BLaER1 treated with 17β-estradiol and CSF1 and Interleukin-3, amounts not matched to agents 10 nM and 100 nM (cell line): Measurements from ENCODE around the gene SF3B5.
"Not testable (repeated sequence)": the region's sequence is repeated elsewhere in the genome, so short reads cannot be mapped to it uniquely, and the experiment has no call there.

Experiments
- H3K27ac ChIP-seq, 11 experiments: shearing (Covaris generic); formaldehyde crosslinking; 2 replicates each; pipeline ENCODE4 v1.8.1; 2022
- H3K27me3 ChIP-seq, 11 experiments: shearing (Covaris generic); formaldehyde crosslinking; 2 replicates each; pipeline ENCODE4 v1.8.1; 2022
- H3K36me3 ChIP-seq, 11 experiments: shearing (Covaris generic); formaldehyde crosslinking; 2 replicates each; pipeline ENCODE4 v1.8.1; 2022
- H3K4me1 ChIP-seq, 10 experiments: shearing (Covaris generic); formaldehyde crosslinking; 2 replicates each; pipeline ENCODE4 v1.8.1; 2022
- H3K4me2 ChIP-seq, 11 experiments: shearing (Covaris generic); formaldehyde crosslinking; 2 replicates each; pipeline ENCODE4 v1.8.1; 2022
- H3K4me3 ChIP-seq, 10 experiments: shearing (Covaris generic); formaldehyde crosslinking; 2 replicates each; pipeline ENCODE4 v1.8.1; 2022
- H3K9ac ChIP-seq, 11 experiments: shearing (Covaris generic); formaldehyde crosslinking; 2 replicates each; pipeline ENCODE4 v1.8.1; 2022
- H3K9me3 ChIP-seq, 11 experiments: shearing (Covaris generic); formaldehyde crosslinking; replicated peaks in 1 of 11; 2 replicates each; pipeline ENCODE4 v1.8.1; 2022
- H4K20me1 ChIP-seq, 11 experiments: shearing (Covaris generic); formaldehyde crosslinking; 2 replicates each; pipeline ENCODE4 v1.8.1; 2022
- Cebpa-rat ChIP-seq, 11 experiments: shearing (Covaris generic); IDR thresholded peaks; 2 replicates each; pipeline ENCODE4 v1.8.1; 2022

The SF3B5 gene

GRCh38 chr6:144093236-144093635 is 2.1 kb downstream of the SF3B5 start:
- peaks cover 0 to 6% (median 0%) of the 10 kb centered on the region in 11 experiments; a peak in 7 of 22 replicates for H3K36me3 ChIP-seq
- H3K4me3 ChIP-seq = peak overlapping the region in 5 of 10 experiments; percentile 88 to 95 (median 92); a peak in 5 of 20 replicates
- no peaks in the 10 kb centered on the region for H3K9me3 ChIP-seq
- H3K4me2 ChIP-seq = peak overlapping the region; percentile 85 to 98 (median 94)
- no peak for TF ChIP-seq Cebpa-rat (IDR thresholded peaks at IDR 0.05)
- peaks cover 0 to 25% (median 14%) of the 10 kb centered on the region in 11 experiments; a peak in 14 of 22 replicates for H4K20me1 ChIP-seq
- no peak overlapping the region for H3K27ac ChIP-seq
- no peak overlapping the region for H3K9ac ChIP-seq
- H3K4me1 ChIP-seq = peaks cover 18 to 32% (median 25%) of the 10 kb centered on the region in 10 experiments
- no peaks in the 10 kb centered on the region for H3K27me3 ChIP-seq

- Histone ChIP-seq H3K9me3 (no peaks in the 10 kb centered on the region), H3K9ac (no peak overlapping the region), H3K4me1 (peaks cover 15 to 33% (median 18%) of the 10 kb centered on the region in 10 experiments), H3K4me3 (no peak overlapping the region), H3K36me3 (peaks cover 0 to 6% (median 3%) of the 10 kb centered on the region in 11 experiments; a peak in 8 of 22 replicates), H3K4me2 (no peak overlapping the region), H4K20me1 (peaks cover 0 to 25% (median 14%) of the 10 kb centered on the region in 11 experiments; a peak in 14 of 22 replicates), H3K27ac (no peak overlapping the region), H3K27me3 (no peaks in the 10 kb centered on the region)
- no peak for TF ChIP-seq Cebpa-rat (IDR thresholded peaks at IDR 0.05)
Observed at GRCh38 chr6:144090384-144090783, 5.0 kb downstream of the SF3B5 start.

GRCh38 chr6:144087789-144088426 is 7.5 kb downstream of the SF3B5 start:
- H3K27me3 ChIP-seq = no peaks in the 10 kb centered on the region
- 0 out of 22 replicates have a peak, but pooled peaks cover 0 to 3% (median 0%) of the 10 kb centered on the region in 11 experiments for H4K20me1 ChIP-seq
- no peak overlapping the region for H3K27ac ChIP-seq
- no peaks in the 10 kb centered on the region for H3K9me3 ChIP-seq
- no peak overlapping the region for H3K9ac ChIP-seq
- no peak for TF ChIP-seq Cebpa-rat (IDR thresholded peaks at IDR 0.05)
- H3K4me1 ChIP-seq = peaks cover 0 to 16% (median 1%) of the 10 kb centered on the region in 10 experiments; a peak in 8 of 20 replicates
- H3K4me2 ChIP-seq = no peak overlapping the region
- H3K36me3 ChIP-seq = peaks cover 0 to 11% (median 0%) of the 10 kb centered on the region in 11 experiments; a peak in 2 of 22 replicates
- no peak overlapping the region for H3K4me3 ChIP-seq

DNA sequence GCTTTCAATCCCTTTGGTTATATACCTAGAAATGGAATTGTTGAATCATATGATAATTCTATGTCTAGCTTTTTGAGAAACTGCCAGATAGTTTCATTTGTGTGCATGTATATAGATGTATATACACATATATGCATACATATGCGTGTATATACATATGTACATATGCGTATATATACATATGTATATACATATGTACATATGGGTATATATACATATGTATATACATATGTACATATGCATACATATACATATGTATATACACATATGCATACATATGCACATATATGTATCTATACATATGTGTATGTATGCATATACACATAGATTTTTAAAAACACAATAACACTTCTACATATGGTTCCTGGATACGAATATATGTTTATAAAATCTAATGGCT is 8.4 kb downstream of the SF3B5 start:
- H3K4me1 ChIP-seq = peaks cover 0 to 8% (median 0%) of the 10 kb centered on the region in 10 experiments; a peak in 3 of 20 replicates
- no peak overlapping the region for H3K4me3 ChIP-seq
- H3K27ac ChIP-seq = no peak overlapping the region
- peaks cover 0 to 11% (median 0%) of the 10 kb centered on the region in 11 experiments; a peak in 2 of 22 replicates for H3K36me3 ChIP-seq
- no peak overlapping the region for H3K9ac ChIP-seq
- no peaks in the 10 kb centered on the region for H4K20me1 ChIP-seq
- no peak for TF ChIP-seq Cebpa-rat (IDR thresholded peaks at IDR 0.05)
- H3K4me2 ChIP-seq = no peak overlapping the region
- no peaks in the 10 kb centered on the region for H3K27me3 ChIP-seq
- no peaks in the 10 kb centered on the region for H3K9me3 ChIP-seq

GRCh38 chr6:144083172-144083571 is 12.2 kb downstream of the SF3B5 start:
- H3K4me2 ChIP-seq = no peak overlapping the region
- H3K9ac ChIP-seq = no peak overlapping the region
- no peak for TF ChIP-seq Cebpa-rat (IDR thresholded peaks at IDR 0.05)
- no peak overlapping the region for H3K4me3 ChIP-seq
- H3K4me1 ChIP-seq = peaks cover 0 to 8% (median 0%) of the 10 kb centered on the region in 10 experiments; a peak in 3 of 20 replicates
- H3K27me3 ChIP-seq = no peaks in the 10 kb centered on the region
- no peaks in the 10 kb centered on the region for H4K20me1 ChIP-seq
- H3K36me3 ChIP-seq = peaks cover 0 to 11% (median 0%) of the 10 kb centered on the region in 11 experiments; a peak in 1 of 22 replicates
- no peak overlapping the region for H3K27ac ChIP-seq
- H3K9me3 ChIP-seq = no peaks in the 10 kb centered on the region

- H4K20me1 ChIP-seq, H3K4me1 ChIP-seq, H3K4me3 ChIP-seq, H3K27me3 ChIP-seq, H3K9me3 ChIP-seq, H3K9ac ChIP-seq, H3K4me2 ChIP-seq, H3K27ac ChIP-seq: not testable (repeated sequence)
- peaks cover 0 to 11% (median 0%) of the 10 kb centered on the region in 11 experiments; a peak in 1 of 22 replicates for H3K36me3 ChIP-seq
Observed at GRCh38 chr6:144082412-144082811, 13.0 kb downstream of the SF3B5 start.

DNA sequence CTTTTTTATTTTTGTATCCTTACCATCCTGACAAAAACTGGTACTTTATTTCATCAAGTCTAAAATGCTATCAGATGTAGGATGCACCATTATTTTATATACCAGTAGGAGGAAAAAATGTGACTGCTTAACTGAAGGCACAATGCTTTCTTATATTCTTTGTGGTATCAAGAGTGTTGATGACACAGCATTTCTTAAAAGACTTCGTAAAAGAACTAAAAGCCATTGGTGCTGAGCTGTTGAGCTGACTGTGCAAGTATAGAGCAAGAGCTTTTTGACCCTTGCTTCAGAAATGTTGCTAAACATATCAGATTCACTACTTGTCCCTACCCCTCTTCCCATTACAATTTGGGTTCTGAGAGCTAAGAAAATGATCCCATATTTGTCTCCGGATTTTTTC is 17.5 kb downstream of the SF3B5 start:
- no peak overlapping the region for H3K9ac ChIP-seq
- H3K27ac ChIP-seq = no peak overlapping the region
- H3K27me3 ChIP-seq = no peaks in the 10 kb centered on the region
- H3K4me1 ChIP-seq = no peaks in the 10 kb centered on the region
- H3K4me2 ChIP-seq = no peak overlapping the region
- no peaks in the 10 kb centered on the region for H3K9me3 ChIP-seq
- no peaks in the 10 kb centered on the region for H3K36me3 ChIP-seq
- no peak for TF ChIP-seq Cebpa-rat (IDR thresholded peaks at IDR 0.05)
- H4K20me1 ChIP-seq = no peaks in the 10 kb centered on the region
- no peak overlapping the region for H3K4me3 ChIP-seq

DNA sequence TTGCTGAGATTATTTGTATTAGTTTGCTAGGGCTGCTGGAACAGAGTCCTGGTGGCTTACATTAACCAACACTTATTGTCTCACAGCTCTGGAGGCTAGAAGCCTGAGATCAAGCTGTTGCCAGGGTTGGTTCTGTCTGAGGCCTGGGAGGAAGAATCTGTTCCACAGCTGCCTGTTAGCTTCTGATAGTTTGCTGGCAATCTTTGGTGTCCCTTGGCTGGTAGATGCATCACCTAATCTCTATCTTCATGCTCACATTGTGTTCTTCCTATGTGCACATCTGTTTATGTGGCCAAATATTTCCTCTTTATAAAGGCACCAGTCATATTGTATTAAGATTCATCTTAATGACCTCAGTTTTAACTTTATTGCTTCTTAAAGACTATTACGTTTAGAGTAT is 19.5 kb downstream of the SF3B5 start:
- H3K4me1 ChIP-seq = no peaks in the 10 kb centered on the region
- H3K4me2 ChIP-seq = no peak overlapping the region
- no peaks in the 10 kb centered on the region for H3K9me3 ChIP-seq
- H3K27ac ChIP-seq = no peak overlapping the region
- H4K20me1 ChIP-seq = no peaks in the 10 kb centered on the region
- no peak overlapping the region for H3K4me3 ChIP-seq
- TF ChIP-seq Cebpa-rat (IDR thresholded peaks at IDR 0.05) = no peak
- no peak overlapping the region for H3K9ac ChIP-seq
- H3K27me3 ChIP-seq = no peaks in the 10 kb centered on the region
- H3K36me3 ChIP-seq = no peaks in the 10 kb centered on the region

DNA sequence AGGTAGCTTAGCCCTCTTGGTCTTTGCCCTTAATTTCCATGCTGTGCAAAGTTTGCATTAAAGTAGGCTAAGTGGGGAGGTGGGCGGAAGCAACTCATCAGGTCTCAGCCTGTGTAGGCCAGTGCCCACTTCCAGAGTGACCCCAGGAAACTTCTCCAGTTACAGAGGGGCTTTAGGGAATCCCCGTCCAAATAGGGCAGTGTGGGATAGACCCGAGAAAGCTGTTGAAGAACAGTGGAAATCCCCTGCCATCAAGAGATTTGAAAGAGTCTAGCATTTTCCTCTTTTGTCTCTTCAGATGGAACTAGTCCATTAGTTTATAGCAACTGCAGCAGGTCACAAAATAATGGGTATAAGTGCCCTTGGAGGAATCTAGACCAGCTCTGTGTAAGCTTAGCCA is 20.2 kb downstream of the SF3B5 start:
- Histone ChIP-seq H3K9ac (no peak overlapping the region), H4K20me1 (no peaks in the 10 kb centered on the region), H3K4me3 (no peak overlapping the region), H3K4me2 (no peak overlapping the region), H3K27ac (no peak overlapping the region), H3K9me3 (no peaks in the 10 kb centered on the region), H3K36me3 (no peaks in the 10 kb centered on the region), H3K27me3 (no peaks in the 10 kb centered on the region), H3K4me1 (no peaks in the 10 kb centered on the region)
- no peak for TF ChIP-seq Cebpa-rat (IDR thresholded peaks at IDR 0.05)

DNA sequence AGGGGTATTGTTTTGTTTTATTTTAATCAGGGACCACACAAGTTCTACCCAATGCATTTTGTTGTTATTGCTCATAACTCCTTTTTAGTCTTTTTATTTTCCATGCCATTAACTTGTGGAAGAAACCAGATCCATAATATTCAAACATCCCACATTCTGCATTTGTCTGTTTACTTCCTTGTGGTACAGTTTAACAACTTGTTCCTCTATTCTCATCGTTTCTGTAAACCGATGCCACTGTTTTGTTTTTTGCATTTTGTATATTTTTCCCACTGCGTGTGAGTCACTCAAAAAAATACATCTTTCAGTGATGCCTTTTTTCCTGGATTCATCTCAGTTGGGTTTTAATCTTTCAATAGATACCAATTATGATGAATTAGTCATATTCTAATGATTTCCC is 22.3 kb downstream of the SF3B5 start:
- no peak overlapping the region for H3K9ac ChIP-seq
- H3K27ac ChIP-seq = no peak overlapping the region
- no peaks in the 10 kb centered on the region for H3K36me3 ChIP-seq
- H3K27me3 ChIP-seq = no peaks in the 10 kb centered on the region
- no peak overlapping the region for H3K4me3 ChIP-seq
- H4K20me1 ChIP-seq = no peaks in the 10 kb centered on the region
- no peak overlapping the region for H3K4me2 ChIP-seq
- TF ChIP-seq Cebpa-rat (IDR thresholded peaks at IDR 0.05) = no peak
- no peaks in the 10 kb centered on the region for H3K4me1 ChIP-seq
- H3K9me3 ChIP-seq = no peaks in the 10 kb centered on the region
